Urothelium cell line (cell line): ENCODE data around the gene CNTNAP5.
A peak's percentile ranks its signal among the peaks of the same experiment; 100 is the strongest.
"Not testable (repeated sequence)": the region's sequence is repeated elsewhere in the genome, so short reads cannot be mapped to it uniquely, and the experiment has no call there.

ENCODE experiments used
- DNase-seq: peaks from one replicate; pipeline ENCODE4 v3.0.0; 2011; ENCODE audit warnings: low spot score, mixed read lengths
- FAIRE-seq: peaks from 2 replicates; lab custom pipeline; 2011; peaks lifted over from hg19 to GRCh38; lab: Jason Lieb, UNC

CNTNAP5 gene

DNA sequence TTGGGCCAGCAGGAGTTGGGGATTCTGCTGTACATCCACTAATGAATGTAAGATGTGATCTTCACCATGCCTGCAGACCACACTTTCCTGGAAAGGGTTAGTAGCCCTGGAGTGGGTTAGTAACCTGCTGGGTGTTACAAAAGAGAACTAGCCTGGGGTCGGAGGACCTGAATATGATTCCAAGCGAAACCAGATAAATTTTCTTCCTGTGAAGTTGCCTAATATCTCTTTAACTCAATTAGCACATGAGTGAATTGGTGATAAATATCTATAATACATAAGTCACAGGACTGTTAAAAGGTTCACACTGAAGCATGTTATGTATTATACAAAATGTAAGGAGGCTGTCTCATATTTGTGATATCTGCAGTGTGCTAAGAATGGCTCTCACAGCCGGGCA lies 291.0 kb downstream of the CNTNAP5 start:
- FAIRE-seq, result no peak
- no peak for DNase-seq

- FAIRE-seq (no peak), DNase-seq (no peak)
Observed at GRCh38 chr2:124316881-124317605, 292.0 kb downstream of the CNTNAP5 start.

DNA sequence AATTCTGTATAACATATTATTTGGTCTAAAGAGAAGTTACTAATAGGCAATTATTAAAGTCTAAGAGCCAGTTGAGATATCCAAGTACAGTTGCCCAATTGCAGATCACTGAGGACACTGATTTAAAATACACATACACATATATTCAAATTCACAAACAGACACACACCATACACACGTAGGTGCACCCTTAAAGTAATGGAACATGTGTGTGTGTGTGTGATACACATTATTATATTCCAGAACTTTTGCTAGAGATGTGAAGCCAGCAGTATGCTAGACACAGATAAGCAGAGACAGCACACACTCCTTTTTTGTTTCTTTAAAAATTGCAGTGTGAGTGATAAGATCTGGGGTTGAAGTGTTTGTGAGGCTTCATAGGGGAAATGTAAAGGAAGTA lies 292.5 kb downstream of the CNTNAP5 start:
- no peak for DNase-seq
- no peak for FAIRE-seq

- no peak for FAIRE-seq
- no peak for DNase-seq
Observed at GRCh38 chr2:124318913-124319312, 293.8 kb downstream of the CNTNAP5 start.

DNA sequence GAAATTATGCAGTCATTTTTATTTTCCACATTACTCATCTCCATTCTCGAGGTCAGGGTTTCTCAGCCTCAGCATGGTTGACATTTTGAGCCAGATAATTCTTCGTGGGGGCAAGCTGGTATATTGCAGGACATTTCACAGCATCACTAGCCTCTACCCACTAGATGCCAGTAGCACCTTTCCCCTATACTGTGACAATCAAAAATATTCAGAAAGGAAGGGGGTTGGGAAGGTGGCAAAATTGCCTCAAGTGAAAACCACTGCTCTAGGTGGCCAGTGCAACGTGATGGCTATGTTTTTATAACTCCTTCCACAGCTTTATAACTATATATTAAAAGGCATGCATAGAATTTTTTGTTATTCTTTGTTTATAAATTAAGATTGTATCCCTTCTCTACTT lies 294.5 kb downstream of the CNTNAP5 start:
- no peak for FAIRE-seq
- DNase-seq, result no peak

DNA sequence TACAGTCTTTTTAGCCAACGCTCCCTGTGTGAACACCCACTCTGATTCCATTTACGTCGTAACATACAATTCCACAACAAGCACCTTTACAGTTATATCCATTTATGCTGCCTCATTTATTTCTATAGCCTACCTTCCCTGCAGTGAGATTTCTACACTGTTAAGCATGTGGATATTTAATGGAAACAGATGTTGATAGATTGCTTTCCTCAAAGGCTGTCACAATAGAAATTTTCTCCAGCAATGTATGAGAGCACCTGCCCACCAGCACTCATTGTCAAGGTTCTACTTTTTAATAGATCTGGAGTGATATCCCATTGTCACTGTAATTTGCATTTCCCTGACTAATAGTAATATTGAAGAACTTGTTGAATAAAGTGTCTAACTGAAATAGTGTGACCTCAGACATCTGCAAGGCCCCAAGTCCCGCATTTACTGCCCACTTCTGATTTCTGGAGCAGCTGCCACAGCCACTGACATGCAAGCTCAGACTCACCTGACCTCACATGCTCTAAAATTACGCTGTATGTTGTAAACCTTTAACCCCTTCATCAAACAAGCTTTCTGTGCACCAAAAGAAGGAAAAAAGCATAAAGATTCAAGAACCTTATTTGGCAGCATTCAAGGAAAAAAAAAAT lies 295.1 kb downstream of the CNTNAP5 start:
- FAIRE-seq (no peak), DNase-seq (no peak)

DNA sequence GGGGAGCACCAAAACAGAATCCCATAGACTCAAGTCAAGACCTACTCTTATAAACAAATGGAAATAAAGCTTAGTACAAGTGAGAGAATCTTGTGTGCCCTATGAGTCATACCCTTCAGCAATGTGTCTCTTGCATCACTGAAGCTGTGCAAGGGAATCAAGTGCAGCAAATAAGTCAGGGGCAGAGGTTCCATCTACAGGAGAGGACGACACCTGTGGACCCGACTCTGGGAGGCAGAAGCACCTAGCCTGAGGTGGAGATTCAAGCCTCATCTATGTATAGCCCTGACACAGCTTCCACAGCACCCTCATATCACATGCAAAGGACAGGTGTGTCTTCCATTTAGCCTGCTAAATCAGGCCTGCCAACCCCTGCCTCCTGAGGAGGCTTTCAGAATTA lies 298.2 kb downstream of the CNTNAP5 start:
- DNase-seq, result peak; percentile 29
- no peak for FAIRE-seq

DNA sequence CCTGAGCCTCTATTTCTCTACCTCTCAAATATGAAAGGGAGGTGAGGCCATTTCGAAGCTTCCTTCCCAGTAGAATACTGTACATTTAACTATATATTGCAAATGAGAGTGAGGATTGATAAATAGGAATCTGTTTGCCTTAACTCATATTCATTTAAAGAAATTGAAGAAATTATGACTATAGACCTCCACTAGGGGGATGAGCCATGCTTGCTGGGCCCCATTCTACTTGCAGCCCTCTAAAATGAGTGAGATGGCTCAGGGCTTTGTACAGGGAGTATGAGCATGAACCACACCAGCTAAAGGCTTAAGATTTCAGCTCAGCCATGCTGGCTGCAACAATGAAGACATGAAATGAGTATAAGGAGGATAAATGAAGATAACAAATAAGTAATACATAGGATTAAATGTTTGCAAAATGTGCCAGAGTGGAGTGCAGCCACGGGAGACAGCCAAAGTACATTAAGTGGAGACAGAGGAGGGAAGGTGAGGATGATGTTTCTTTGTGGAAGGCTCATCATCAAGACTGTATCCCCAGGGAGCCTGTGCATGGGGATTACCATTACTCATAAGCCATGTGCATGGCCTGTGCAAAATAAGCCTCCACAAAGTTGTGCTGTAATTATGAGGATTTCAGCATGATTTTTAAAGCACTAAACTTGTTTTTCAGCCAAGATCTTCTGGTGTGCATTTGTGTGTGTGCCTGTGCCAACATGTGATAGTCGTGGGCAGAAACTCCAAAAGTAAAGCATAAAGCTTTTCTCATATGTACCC lies 300.8 kb downstream of the CNTNAP5 start:
- DNase-seq (peak; percentile 26), FAIRE-seq (no peak)

GRCh38 chr2:124327303-124327702 lies 302.2 kb downstream of the CNTNAP5 start:
- FAIRE-seq (no peak), DNase-seq (no peak)

- no peak for DNase-seq
- FAIRE-seq, result no peak
Observed at GRCh38 chr2:124328397-124328796, 303.3 kb downstream of the CNTNAP5 start.

DNA sequence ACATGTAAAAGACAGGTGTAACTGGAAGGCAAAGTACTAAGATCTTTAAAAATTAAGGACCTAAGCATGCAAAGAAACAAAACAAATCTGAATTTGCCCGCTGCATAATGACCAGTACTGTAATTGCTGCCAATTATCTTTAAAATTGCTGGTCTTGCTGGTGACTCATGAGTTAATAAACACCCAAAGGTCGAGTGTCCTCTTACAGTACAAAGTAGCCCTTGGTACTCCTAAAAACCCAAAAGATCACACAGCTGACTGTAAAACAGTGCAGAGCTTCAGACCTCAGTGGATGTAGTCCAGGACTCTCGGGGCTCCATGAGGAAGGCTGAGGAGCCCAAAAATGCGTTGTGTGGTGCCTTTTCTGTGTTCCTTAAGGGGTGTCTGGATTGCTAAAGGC lies 308.7 kb downstream of the CNTNAP5 start:
- no peak for DNase-seq
- FAIRE-seq, result no peak

DNA sequence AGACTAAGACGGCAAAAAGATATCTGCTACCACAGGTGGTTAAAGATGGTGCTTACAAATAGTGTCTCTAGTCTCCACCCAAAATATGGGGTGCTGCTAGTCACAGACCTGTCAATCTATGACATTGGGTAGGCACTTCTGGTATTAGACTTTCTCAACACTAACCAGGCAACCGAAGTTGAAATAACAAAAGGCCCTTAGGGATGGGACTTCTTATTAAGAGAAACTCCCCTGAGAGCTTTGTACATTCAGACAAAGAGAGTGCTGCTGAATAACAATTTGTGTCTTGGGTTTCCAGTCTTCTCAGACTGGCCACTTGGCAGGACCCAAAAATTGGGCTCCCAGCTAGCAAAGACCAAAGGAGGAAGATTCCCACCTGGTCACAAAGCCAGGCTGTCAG lies 310.0 kb downstream of the CNTNAP5 start:
- DNase-seq, result no peak

GRCh38 chr2:124339709-124340108 lies 314.6 kb downstream of the CNTNAP5 start:
- DNase-seq (no peak), FAIRE-seq (no peak)

More for the DNA sequence above, 310.0 kb downstream of the CNTNAP5 start:
- no peak for FAIRE-seq

DNA sequence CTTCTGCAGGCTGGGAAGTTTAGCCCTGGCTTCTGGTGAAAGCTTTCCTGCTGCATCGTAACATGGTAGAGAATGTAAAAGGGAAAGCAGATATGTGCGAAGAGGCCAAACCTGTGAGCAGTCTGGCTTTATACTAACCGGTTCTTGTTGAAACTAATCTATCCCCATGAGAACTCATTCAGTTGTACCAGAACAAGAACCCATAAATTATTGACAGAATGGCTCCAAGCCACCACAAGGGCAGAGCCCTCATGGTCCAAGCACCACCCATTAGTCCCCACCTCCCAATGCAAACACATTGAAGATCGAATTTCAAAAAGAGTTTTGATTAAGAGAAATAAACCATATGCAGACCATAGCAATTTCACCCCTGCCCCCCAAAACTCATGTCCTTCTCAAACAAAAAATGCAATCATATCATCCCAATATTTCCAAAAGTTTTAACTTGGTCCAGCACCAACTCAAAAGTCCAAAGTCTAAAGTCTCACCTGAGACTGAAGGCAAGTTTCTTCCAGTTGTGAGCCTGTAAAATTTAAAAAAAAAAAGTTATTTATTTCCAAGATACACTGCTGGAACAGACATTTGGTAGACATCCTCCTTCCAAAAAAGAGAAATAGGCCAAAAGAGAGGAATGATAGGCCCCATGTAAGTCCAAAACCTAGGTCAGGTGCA lies 318.9 kb downstream of the CNTNAP5 start:
- no peak for FAIRE-seq
- no peak for DNase-seq

GRCh38 chr2:124347209-124347608 lies 322.1 kb downstream of the CNTNAP5 start:
- DNase-seq (no peak), FAIRE-seq (no peak)

DNA sequence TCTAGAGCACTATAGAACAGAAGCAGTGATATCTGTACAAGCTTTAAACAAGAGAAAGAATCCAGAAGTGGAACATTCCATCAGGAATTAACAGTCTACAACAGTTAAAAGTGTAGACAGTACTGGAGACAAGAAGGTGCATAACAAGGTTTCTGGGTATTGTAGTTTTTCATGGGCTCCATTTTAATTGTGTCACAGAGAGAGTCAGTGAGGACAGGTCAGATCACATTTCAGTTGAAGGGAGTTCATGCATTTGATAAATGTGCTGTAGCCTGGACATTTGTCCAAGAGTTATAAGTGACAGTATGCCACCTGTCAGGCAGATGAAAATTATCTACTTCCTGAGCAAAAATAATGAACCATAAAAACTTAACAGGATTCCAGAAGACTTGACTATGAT lies 328.6 kb downstream of the CNTNAP5 start:
- FAIRE-seq (no peak), DNase-seq (no peak)

DNA sequence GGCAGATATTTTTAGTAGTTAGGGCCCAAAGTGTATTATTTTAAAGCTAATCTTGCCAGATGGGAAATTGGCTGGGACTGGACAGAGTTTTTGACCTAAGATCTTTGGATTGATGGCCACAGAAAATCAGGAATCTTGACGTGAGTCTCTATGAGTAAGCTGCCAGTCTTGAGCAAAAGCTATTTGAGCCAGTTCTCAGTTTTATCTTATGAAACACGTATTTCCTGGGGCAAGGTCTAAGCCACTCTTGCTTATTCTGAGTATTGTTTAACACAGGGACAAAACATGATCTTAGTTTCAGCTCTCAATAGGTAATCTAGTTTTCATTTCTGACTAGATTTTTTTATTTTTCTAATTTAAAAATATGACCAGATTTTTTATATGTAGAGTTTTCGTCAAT lies 329.4 kb downstream of the CNTNAP5 start:
- DNase-seq (no peak), FAIRE-seq (no peak)

GRCh38 chr2:124361966-124362365 lies 336.9 kb downstream of the CNTNAP5 start:
- FAIRE-seq, DNase-seq: not testable (repeated sequence)

DNA sequence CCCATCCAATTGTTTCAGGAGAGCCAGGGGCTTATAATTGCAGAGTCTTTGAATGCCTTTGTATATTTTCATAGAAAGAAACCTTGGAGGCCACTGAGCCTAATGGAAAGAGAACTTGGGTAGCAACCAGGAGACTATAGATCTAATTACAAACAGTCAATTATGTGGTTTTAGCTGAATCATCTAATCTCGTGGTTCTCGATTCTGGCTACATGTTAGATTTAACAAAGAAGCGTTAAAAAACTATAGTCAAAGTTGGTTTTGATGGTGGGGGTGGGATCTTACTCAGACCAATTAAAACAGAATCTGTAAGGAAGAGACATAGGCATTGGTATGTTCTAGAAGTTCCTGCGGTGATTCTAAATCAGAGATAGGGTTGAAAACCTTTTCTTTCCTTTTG lies 344.1 kb downstream of the CNTNAP5 start:
- no peak for DNase-seq
- FAIRE-seq, result no peak

GRCh38 chr2:124380221-124380749 lies 355.2 kb downstream of the CNTNAP5 start:
- FAIRE-seq (no peak), DNase-seq (no peak)

DNA sequence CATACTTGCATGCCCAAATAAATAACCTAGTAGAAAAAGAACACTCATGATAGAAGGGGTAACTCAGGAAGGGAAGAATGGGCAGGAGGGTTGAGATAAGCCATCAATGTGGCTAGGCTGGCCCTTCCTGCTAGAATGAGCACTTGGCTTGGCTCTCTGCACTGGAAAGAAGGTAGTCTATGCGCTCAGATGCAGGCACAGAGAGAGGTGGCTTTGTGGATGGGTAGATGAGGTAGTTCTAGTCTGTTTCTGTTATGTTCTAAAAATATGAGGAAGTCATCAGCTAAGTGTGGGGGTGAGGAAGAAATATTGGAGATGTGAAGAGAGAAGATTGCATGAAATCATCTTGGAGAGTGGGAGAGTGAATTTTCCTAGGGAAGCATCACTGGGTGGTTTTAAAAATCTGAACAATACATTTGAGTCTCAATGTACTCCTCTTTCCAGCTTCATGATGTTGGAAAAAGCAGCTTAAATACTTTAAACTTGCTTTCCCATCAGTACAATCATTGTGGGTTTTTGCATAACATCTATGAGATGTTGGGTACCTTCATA lies 357.1 kb downstream of the CNTNAP5 start:
- no peak for DNase-seq
- FAIRE-seq, result no peak
